Chondrocyte (in vitro differentiated cells): Measurements from ENCODE around the gene KCTD19. TPM values are rescaled to one million over a fixed set of nuclear protein-coding genes. Genes with fewer than 3 reads are reported as not detected.

Experiments
- DNase-seq: peaks from one replicate; pipeline ENCODE4 v3.0.0; 2021; ENCODE audit warnings: mixed read lengths, low spot score
- H3K27ac Mint-ChIP-seq: one replicate; pipeline ENCODE4 v1.8.0; 2021; ENCODE audit warnings: mild to moderate bottlenecking, moderate library complexity, mixed read lengths; ENCODE audit not compliant: unreplicated experiment
- H3K27me3 Mint-ChIP-seq: 2 replicates; pipeline ENCODE4 v1.8.0; 2021; ENCODE audit warnings: low read depth, mixed read lengths
- H3K36me3 Mint-ChIP-seq: 2 replicates; pipeline ENCODE4 v1.8.0; 2021; ENCODE audit warnings: low read depth, mixed read lengths
- H3K4me1 Mint-ChIP-seq: 2 replicates; pipeline ENCODE4 v1.8.0; 2021; ENCODE audit warnings: low read depth, mild to moderate bottlenecking, mixed read lengths
- H3K4me3 Mint-ChIP-seq: one replicate; pipeline ENCODE4 v1.8.0; 2021; ENCODE audit warnings: mild to moderate bottlenecking, moderate library complexity, mixed read lengths; ENCODE audit not compliant: unreplicated experiment
- H3K9me3 Mint-ChIP-seq: 2 replicates; pipeline ENCODE4 v1.8.0; 2021; ENCODE audit warnings: low read depth, mixed read lengths
- total RNA-seq: library from RNA; stranded (reverse); gene quantifications from 3 replicates; pipeline ENCODE4 v1.2.1, GENCODE V29; 2021
- TF ChIP-seq, protein P1 (sequence below): fragments of 200-600 bp; sonication (generic); IDR thresholded peaks from 2 replicates; pipeline ENCODE4 v1.5.0; 2021; ENCODE audit warnings: antibody characterized with exemption, mild to moderate bottlenecking, moderate library complexity

Gene KCTD19
- total RNA-seq, 1 donor from 2014 or later: not detected

DNA sequence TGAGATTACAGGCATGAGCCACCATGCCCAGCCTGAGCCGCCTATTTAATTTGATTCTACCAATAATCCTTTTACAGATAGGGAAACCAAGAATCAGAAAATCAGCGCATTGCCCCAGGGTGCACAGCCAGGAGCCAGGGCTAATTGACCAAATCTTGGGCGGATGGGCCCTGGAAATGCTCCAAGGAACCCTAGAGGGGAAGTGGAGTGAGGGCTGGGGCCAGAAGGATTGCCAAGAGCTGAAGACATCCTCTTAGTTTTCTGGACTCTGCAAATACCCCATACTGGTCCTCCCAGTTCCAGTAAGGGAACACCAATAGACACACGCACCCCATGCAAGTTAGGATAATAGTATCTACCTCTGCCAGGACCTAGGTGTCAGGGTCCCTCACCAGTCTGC, 83.1 kb downstream of the KCTD19 start:
- TF ChIP-seq, protein P1, sequence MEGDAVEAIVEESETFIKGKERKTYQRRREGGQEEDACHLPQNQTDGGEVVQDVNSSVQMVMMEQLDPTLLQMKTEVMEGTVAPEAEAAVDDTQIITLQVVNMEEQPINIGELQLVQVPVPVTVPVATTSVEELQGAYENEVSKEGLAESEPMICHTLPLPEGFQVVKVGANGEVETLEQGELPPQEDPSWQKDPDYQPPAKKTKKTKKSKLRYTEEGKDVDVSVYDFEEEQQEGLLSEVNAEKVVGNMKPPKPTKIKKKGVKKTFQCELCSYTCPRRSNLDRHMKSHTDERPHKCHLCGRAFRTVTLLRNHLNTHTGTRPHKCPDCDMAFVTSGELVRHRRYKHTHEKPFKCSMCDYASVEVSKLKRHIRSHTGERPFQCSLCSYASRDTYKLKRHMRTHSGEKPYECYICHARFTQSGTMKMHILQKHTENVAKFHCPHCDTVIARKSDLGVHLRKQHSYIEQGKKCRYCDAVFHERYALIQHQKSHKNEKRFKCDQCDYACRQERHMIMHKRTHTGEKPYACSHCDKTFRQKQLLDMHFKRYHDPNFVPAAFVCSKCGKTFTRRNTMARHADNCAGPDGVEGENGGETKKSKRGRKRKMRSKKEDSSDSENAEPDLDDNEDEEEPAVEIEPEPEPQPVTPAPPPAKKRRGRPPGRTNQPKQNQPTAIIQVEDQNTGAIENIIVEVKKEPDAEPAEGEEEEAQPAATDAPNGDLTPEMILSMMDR: no peak
- H3K36me3 Mint-ChIP-seq: peaks cover 2% of the 10 kb centered on the region
- H3K4me3 Mint-ChIP-seq: no peak overlapping the region
- H3K4me1 Mint-ChIP-seq: peaks cover 64% of the 10 kb centered on the region
- DNase-seq: peak; percentile 27
- H3K27me3 Mint-ChIP-seq: no peaks in the 10 kb centered on the region
- peak overlapping the region; percentile 9 for H3K27ac Mint-ChIP-seq
- H3K9me3 Mint-ChIP-seq: no peaks in the 10 kb centered on the region

DNA sequence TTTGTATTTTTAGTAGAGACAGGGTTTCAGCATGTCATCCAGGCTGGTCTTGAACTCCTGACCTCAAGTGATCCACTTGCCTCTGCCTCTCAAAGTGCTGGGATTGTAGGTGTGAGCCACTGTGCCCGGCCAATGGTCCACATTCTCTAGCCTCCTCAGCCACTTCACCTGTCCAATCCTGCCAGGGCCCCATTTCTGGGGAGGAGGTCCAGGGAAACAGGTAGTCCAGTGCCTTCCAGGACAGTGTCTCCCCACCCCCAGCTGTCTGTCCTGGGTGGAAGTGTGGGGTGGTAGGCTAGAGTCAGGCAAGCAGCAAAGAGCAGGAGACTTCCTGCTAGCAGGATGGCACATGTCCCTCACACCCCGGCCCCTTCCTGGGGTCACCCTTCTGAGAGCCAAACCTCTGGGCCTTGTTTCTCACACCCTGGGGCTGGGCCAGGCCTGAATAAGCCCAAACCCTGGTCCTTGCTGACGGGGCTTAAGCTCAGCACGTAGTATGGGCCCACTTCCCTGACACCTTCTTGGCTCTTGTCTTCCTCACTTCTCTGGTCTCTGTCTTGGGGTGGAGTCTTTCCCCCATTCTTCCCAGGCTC, 84.3 kb downstream of the KCTD19 start:
- TF ChIP-seq, protein P1: no peak
- H3K27ac Mint-ChIP-seq: peak overlapping the region; percentile 99

DNA sequence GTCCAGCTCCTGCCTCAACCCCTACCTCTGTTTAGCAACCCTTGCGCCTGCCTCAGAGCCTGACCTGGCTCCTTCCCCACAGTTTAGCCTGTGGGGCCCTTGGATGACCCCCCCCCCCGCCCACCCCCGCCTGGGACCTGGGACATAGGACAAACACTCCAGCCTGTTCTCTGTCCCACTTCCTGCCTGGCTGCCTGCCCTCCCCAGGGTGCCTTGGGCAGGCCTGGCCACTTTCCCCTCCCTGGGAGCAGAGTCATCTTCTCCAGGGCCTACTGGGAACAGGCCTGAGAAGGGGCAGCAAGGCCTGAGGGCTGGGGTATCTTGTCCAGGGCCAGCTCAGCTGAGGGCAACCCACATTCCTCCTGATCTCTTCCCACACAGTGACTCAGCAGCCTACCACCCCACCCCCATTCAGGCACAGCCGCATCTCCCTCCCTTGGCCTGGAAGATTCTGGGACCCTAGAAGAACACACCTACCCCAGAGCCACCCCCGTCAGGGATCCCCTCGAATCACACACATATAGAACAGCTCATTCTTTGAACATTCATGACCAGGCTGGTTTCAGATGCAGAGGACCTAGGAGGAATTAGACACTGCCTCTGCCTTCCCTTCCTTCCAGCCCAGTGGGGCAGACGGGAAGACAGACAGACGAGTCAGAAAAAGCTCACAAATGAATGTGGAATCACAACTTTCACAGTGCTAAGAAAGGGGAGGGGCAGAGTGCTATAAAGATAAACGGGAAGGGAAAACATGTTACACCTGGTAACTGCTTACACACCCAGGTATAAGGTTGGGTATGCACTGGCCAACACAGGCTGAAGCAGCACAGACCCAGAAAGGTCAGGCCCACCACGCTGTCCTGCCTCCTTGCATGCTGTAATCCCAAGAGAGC, 85.3 kb downstream of the KCTD19 start:
- H3K9me3 Mint-ChIP-seq: no peaks in the 10 kb centered on the region
- peak overlapping the region; percentile 99 for H3K27ac Mint-ChIP-seq
- peak; percentile 82 for DNase-seq
- peaks cover 54% of the 10 kb centered on the region for H3K4me1 Mint-ChIP-seq
- H3K36me3 Mint-ChIP-seq: peaks cover 14% of the 10 kb centered on the region
- peak overlapping the region; percentile 2 for H3K4me3 Mint-ChIP-seq
- TF ChIP-seq, protein P1: no peak
- no peaks in the 10 kb centered on the region for H3K27me3 Mint-ChIP-seq

More for the DNA sequence above, 84.3 kb downstream of the KCTD19 start:
- H3K36me3 Mint-ChIP-seq: peaks cover 9% of the 10 kb centered on the region
- DNase-seq: peak; percentile 54
- no peaks in the 10 kb centered on the region for H3K27me3 Mint-ChIP-seq
- H3K4me1 Mint-ChIP-seq: peaks cover 54% of the 10 kb centered on the region
- H3K4me3 Mint-ChIP-seq: no peak overlapping the region
- no peaks in the 10 kb centered on the region for H3K9me3 Mint-ChIP-seq

DNA sequence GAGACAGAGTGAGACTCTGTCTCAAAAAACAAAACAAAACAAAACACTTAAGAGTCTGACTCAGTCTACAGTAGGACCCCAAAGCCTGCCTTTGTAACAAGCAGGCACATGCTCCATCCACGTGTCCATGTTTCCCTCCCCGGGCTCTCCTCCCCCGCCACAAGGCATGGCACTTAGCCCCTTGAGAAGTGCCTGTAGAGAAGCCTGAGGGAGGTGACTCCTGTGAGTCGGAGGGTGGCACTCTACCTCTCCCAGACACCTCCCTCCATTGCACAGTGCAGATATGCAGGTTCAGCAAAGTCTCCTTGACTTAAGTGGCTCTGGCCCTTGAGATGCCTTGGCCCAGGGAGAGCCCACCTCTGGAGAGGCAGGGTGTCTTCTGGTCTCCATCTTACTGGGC, 86.0 kb downstream of the KCTD19 start:
- Mint-ChIP-seq H3K4me3 (no peak overlapping the region), H3K36me3 (peaks cover 18% of the 10 kb centered on the region), H3K4me1 (peaks cover 50% of the 10 kb centered on the region), H3K9me3 (no peaks in the 10 kb centered on the region), H3K27me3 (no peaks in the 10 kb centered on the region), H3K27ac (peak overlapping the region; percentile 99)
- peak; percentile 68 for DNase-seq
- TF ChIP-seq, protein P1: no peak

Other genes with a start within 250 kb of the KCTD19 start
- gene PHAF1, start 216.8 kb downstream of the KCTD19 start, total RNA-seq: 14.0 to 18.2 TPM (median 14.9 TPM) in 3 replicates
- gene B3GNT9, start 175.7 kb downstream of the KCTD19 start, total RNA-seq: 39.9 to 64.4 TPM (median 41.4 TPM) in 3 replicates
- gene TRADD, start 166.8 kb downstream of the KCTD19 start, total RNA-seq: 16.6 to 20.0 TPM (median 19.1 TPM) in 3 replicates
- 14.6 to 17.5 TPM (median 16.0 TPM) in 3 replicates for gene FBXL8, start 166.8 kb downstream of the KCTD19 start, total RNA-seq
- 11.6 to 19.0 TPM (median 15.7 TPM) in 3 replicates for gene HSF4, start 162.0 kb downstream of the KCTD19 start, total RNA-seq
- gene NOL3, start 156.2 kb downstream of the KCTD19 start, total RNA-seq: 21.9 to 34.6 TPM (median 31.2 TPM) in 3 replicates
- gene MATCAP1, start 142.8 kb downstream of the KCTD19 start, total RNA-seq: 28.0 to 45.0 TPM (median 29.9 TPM) in 3 replicates
- not detected in 3 replicates for gene EXOC3L1, start 136.6 kb downstream of the KCTD19 start, total RNA-seq
- gene E2F4, start 134.6 kb downstream of the KCTD19 start, total RNA-seq: 31.9 to 41.0 TPM (median 33.4 TPM) in 3 replicates
- 1.1 to 1.2 TPM (median 1.1 TPM) in 3 replicates for gene ELMO3, start 127.6 kb downstream of the KCTD19 start, total RNA-seq
- gene TMEM208, start 99.6 kb downstream of the KCTD19 start, total RNA-seq: 41.7 to 55.7 TPM (median 43.2 TPM) in 3 replicates
- 32.9 to 50.1 TPM (median 35.6 TPM) in 3 replicates for gene FHOD1, start 79.3 kb downstream of the KCTD19 start, total RNA-seq
- 3.0 to 5.6 TPM (median 3.4 TPM) in 3 replicates for gene SLC9A5, start 77.8 kb downstream of the KCTD19 start, total RNA-seq
- 17.5 to 22.4 TPM (median 18.9 TPM) in 3 replicates for gene PLEKHG4, start 47.2 kb downstream of the KCTD19 start, total RNA-seq
- 0.20 TPM in 1 of 3 replicates, not detected in the others for gene LRRC36, start 74 bp upstream of the KCTD19 start, total RNA-seq
- gene TPPP3, start 66.8 kb upstream of the KCTD19 start, total RNA-seq: 2.7 to 3.6 TPM (median 3.3 TPM) in 3 replicates
- 11.8 to 15.0 TPM (median 12.2 TPM) in 3 replicates for gene ZDHHC1, start 89.7 kb upstream of the KCTD19 start, total RNA-seq
- gene HSD11B2, start 104.4 kb upstream of the KCTD19 start, total RNA-seq: 0.20 to 0.77 TPM in 2 of 3 replicates, not detected in the other
- gene ATP6V0D1, start 154.4 kb upstream of the KCTD19 start, total RNA-seq: 83.8 to 89.8 TPM (median 85.5 TPM) in 3 replicates
- gene AGRP, start 156.8 kb upstream of the KCTD19 start, total RNA-seq: not detected in 3 replicates
- 52.0 to 99.1 TPM (median 97.6 TPM) in 3 replicates for gene RIPOR1, start 202.1 kb upstream of the KCTD19 start, total RNA-seq
- gene CTCF, start 235.8 kb upstream of the KCTD19 start, total RNA-seq: 31.2 to 34.2 TPM (median 32.3 TPM) in 3 replicates